ENCODE data around the gene TNIP1. TPM values are rescaled to one million over a fixed set of nuclear protein-coding genes. Genes with fewer than 3 reads are reported as not detected.

Gene TNIP1
- total RNA-seq, 1 donor from 2014 or later, result 120 TPM

- no peaks in the 10 kb centered on the region for H3K27me3 ChIP-seq
- no peaks in the 10 kb centered on the region for H3K9me3 ChIP-seq
- peak overlapping the region; percentile 82 for H3K4me3 ChIP-seq
- TF ChIP-seq CTCF (IDR thresholded peaks at IDR 0.05), result no peak
- no peak for ATAC-seq
- DNase-seq, result no peak
- peaks cover 49% of the 10 kb centered on the region for H3K4me1 ChIP-seq
- H3K27ac ChIP-seq, result peak overlapping the region; percentile 97
- intact Hi-C loops (cut with DNase I), result no loop called here
- H3K36me3 ChIP-seq, result peaks cover 44% of the 10 kb centered on the region
Observed at GRCh38 chr5:151022511-151023018, 58.3 kb downstream of the TNIP1 start.

- intact Hi-C loops (cut with DNase I), result no loop called here
- peaks cover 42% of the 10 kb centered on the region for H3K4me1 ChIP-seq
- peaks cover 35% of the 10 kb centered on the region for H3K36me3 ChIP-seq
Observed at GRCh38 chr5:151021746-151022145, 59.1 kb downstream of the TNIP1 start.

GRCh38 chr5:151020304-151021110 is 60.3 kb downstream of the TNIP1 start, which contains the start of gene GPX3:
Gene GPX3 (plus strand): TSS chr5:151020591. CDS start chr5:151020655, 64 bp downstream.
- intact Hi-C loops (cut with DNase I), result no loop called here
- DNase-seq, result peak; percentile 96
- peaks cover 23% of the 10 kb centered on the region for H3K36me3 ChIP-seq
- peak; percentile 95 for ATAC-seq
- H3K4me3 ChIP-seq, result peak within 1 kb of the TSS; percentile 82
- peaks cover 42% of the 10 kb centered on the region for H3K4me1 ChIP-seq
- no peaks in the 10 kb centered on the region for H3K9me3 ChIP-seq
- TF ChIP-seq CTCF (IDR thresholded peaks at IDR 0.05), result no peak
- H3K27ac ChIP-seq, result peak within 1 kb of the TSS; percentile 97
- no peaks in the 10 kb centered on the region for H3K27me3 ChIP-seq

More at GRCh38 chr5:151021746-151022145, 59.1 kb downstream of the TNIP1 start:
- Histone ChIP-seq H3K27ac (peak overlapping the region; percentile 97), H3K4me3 (peak overlapping the region; percentile 82), H3K27me3 (no peaks in the 10 kb centered on the region), H3K9me3 (no peaks in the 10 kb centered on the region)
- no peak for TF ChIP-seq CTCF (IDR thresholded peaks at IDR 0.05)
- ATAC-seq (no peak), DNase-seq (no peak)

- H3K4me1 ChIP-seq, result peaks cover 39% of the 10 kb centered on the region
- H3K27me3 ChIP-seq, result no peaks in the 10 kb centered on the region
- intact Hi-C loops (cut with DNase I), result no loop called here
- peak overlapping the region; percentile 97 for H3K27ac ChIP-seq
- no peak for TF ChIP-seq CTCF (IDR thresholded peaks at IDR 0.05)
- H3K36me3 ChIP-seq, result peaks cover 11% of the 10 kb centered on the region
- ATAC-seq, result no peak
- no peaks in the 10 kb centered on the region for H3K9me3 ChIP-seq
- DNase-seq, result no peak
- no peak overlapping the region for H3K4me3 ChIP-seq
Observed at GRCh38 chr5:151019331-151019730, 61.5 kb downstream of the TNIP1 start.

GRCh38 chr5:151018846-151019245 is 62.0 kb downstream of the TNIP1 start:
- TF ChIP-seq CTCF (IDR thresholded peaks at IDR 0.05), result no peak
- H3K4me3 ChIP-seq, result no peak overlapping the region
- no peaks in the 10 kb centered on the region for H3K27me3 ChIP-seq
- DNase-seq, result no peak
- intact Hi-C loops (cut with DNase I), result no loop called here
- peak overlapping the region; percentile 97 for H3K27ac ChIP-seq
- no peaks in the 10 kb centered on the region for H3K9me3 ChIP-seq
- H3K36me3 ChIP-seq, result peaks cover 6% of the 10 kb centered on the region
- no peak for ATAC-seq
- peaks cover 36% of the 10 kb centered on the region for H3K4me1 ChIP-seq

Data from upper lobe of right lung (tissue), 1 donor.